GM10266 (cell line): ENCODE measurements around the gene PDE6G.

Source experiments
- DNase-seq: peaks from one replicate; pipeline ENCODE4 v3.0.0; 2012; ENCODE audit errors: extremely low spot score
- CTCF ChIP-seq: IDR thresholded peaks from 2 replicates; pipeline ENCODE4 v1.5.1; 2012; ENCODE audit warnings: mild to moderate bottlenecking, low read depth; ENCODE audit not compliant: control insufficient read depth, insufficient read depth; ENCODE audit errors: missing control alignments

PDE6G gene

GRCh38 chr17:81697261-81698044 lies 41.1 kb upstream of the PDE6G start:
- DNase-seq = no peak
- no peak for TF ChIP-seq CTCF

GRCh38 chr17:81696218-81696941 lies 40.0 kb upstream of the PDE6G start:
- no peak for TF ChIP-seq CTCF
- DNase-seq = no peak

- TF ChIP-seq CTCF = no peak
- DNase-seq = no peak
Observed at GRCh38 chr17:81695801-81696200, 39.5 kb upstream of the PDE6G start.

DNA sequence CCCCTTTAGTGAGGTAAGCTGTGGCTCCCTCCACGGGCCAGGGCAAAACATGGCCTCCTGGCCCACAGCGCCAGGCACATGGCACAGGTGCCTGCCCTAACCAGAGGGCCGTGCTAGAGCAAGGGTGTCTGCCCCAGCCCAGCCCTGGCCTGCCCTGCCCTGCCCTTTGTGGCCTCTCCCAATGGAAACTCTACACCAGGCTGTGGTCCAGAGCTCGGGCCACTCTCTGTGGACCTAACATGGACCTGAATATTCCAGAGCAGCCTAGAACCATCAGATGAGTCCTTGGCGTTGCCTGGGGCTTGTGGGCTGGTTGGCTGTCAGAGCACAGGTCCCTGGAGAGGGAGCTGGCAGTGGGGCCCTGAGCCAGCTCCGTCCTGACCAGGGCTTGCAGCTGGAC lies 38.9 kb upstream of the PDE6G start:
- no peak for DNase-seq
- no peak for TF ChIP-seq CTCF

DNA sequence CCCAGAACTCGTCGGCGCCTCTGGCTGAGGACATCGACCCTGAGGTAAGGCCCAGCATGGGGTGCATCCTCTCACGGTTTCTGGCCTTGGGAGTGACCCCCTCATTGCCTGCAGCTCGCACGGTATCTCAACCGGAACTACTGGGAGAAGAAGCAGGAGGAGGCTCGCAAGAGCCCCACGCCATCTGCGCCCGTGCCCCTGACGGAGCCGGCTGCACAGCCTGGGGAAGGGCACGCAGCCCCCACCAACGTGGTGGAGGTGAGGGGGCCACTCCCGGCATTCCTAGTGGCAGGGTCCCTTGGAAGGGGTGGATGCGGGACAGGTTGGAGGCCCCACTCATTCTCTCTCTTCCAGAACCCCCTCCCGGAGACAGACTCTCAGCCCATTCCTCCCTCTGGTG lies 38.5 kb upstream of the PDE6G start:
- no peak for DNase-seq
- no peak for TF ChIP-seq CTCF

DNA sequence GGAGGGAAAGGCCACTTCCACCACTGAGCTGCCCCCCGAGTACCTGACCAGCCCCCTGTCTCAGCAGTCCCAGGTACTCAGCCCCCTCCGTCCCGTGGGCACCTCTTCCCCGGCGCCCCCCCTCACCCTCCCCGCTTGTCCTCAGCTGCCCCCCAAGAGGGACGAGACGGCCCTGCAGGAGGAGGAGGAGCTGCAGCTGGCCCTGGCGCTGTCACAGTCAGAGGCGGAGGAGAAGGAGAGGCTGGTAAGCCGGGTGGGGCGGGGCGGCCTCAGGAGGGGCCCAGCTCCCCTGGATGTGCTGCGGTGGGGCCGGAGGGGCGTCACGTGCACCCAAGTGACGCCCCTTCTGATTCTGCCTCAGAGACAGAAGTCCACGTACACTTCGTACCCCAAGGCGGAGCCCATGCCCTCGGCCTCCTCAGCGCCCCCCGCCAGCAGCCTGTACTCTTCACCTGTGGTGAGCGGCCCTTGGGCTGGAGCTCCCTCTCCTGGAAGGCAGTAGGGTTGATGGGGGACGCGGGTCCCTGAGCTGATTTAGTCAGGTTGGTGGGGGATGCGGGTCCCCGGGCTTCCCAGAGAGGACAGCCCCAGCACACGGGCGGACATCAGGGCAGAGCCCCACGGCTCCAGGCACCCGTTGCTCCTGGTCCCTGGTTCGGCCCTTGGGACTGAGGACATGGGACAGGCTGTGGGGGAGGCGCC lies 37.3 kb upstream of the PDE6G start:
- DNase-seq = no peak
- no peak for TF ChIP-seq CTCF
